Breast epithelium (tissue), 4 donors: ENCODE measurements around the gene KLHL5. TPM values are rescaled to one million over a fixed set of nuclear protein-coding genes. Genes with fewer than 3 reads are reported as not detected.

Experiments used
- DNase-seq, 2 donors: peaks; one replicate each; pipeline ENCODE4 v3.0.0-alpha.2; 2019; ENCODE audit warnings: low spot score in 2 of 2
- H3K27ac ChIP-seq, 2 donors: fragments of 200-600 bp; sonication (generic) in 1 of 2; one replicate each; pipeline ENCODE4 v1.5.1; 2016 to 2019; ENCODE audit warnings: mild to moderate bottlenecking in 1 of 2
- H3K27me3 ChIP-seq, 2 donors: fragments of 200-600 bp; sonication (generic) in 1 of 2; one replicate each; pipeline versions ENCODE4 v1.5.1 to v1.6.0; 2017 to 2019; ENCODE audit warnings: control low read depth in 1 of 2, mild to moderate bottlenecking in 1 of 2
- H3K36me3 ChIP-seq: fragments of 200-600 bp; one replicate; pipeline ENCODE4 v1.5.1; 2019
- H3K4me1 ChIP-seq, 2 donors: fragments of 200-600 bp; sonication (generic); one replicate each; pipeline ENCODE4 v1.5.1; 2016 to 2019; ENCODE audit warnings: control low read depth in 1 of 2
- H3K4me3 ChIP-seq, 3 donors: fragments of 200-600 bp; sonication (generic); 1 replicate in 2 of 3; 2 replicates in 1 of 3; pipeline ENCODE4 v1.5.1; 2016 to 2019; ENCODE audit warnings: mild to moderate bottlenecking in 3 of 3, moderate library complexity in 2 of 3
- H3K9me3 ChIP-seq, 2 donors: fragments of 200-600 bp; sonication (generic) in 1 of 2; one replicate each; pipeline ENCODE4 v1.5.1; 2016 to 2019; ENCODE audit warnings: control low read depth in 1 of 2
- POLR2A ChIP-seq: fragments of 450-650 bp; IDR thresholded peaks from one replicate; pipeline ENCODE4 v1.6.1; 2016; ENCODE audit warnings: antibody characterized with exemption, mild to moderate bottlenecking, moderate library complexity
- POLR2AphosphoS5 ChIP-seq, 3 donors: sonication (generic); formaldehyde crosslinking; IDR thresholded peaks; one replicate each; pipeline ENCODE4 v1.6.1; 2017; ENCODE audit warnings: antibody characterized with exemption in 3 of 3
- intact Hi-C: fragments of 100-400 bp; cut with DNase I; formaldehyde crosslinking; loops from one replicate; pipeline ENCODE4 v1.15.1; 2023; ENCODE audit warnings: low total_unique reads
- total RNA-seq, 3 donors: library from RNA; depleted of rRNA; stranded (reverse); fragments of >200 nt; gene quantifications; one replicate each; pipeline ENCODE4 v1.1.0, GENCODE V29; 2016
- TF ChIP-seq, protein P1 (sequence below), 3 donors: fragments of 450-650 bp; IDR thresholded peaks; one replicate each; pipeline ENCODE4 v1.5.1; 2016 to 2017; ENCODE audit warnings: antibody characterized with exemption in 3 of 3, mild to moderate bottlenecking in 3 of 3, moderate library complexity in 3 of 3

The KLHL5 gene
- total RNA-seq, 3 donors from 2014 or later: 23.0 to 54.9 (median 54.7) TPM

DNA sequence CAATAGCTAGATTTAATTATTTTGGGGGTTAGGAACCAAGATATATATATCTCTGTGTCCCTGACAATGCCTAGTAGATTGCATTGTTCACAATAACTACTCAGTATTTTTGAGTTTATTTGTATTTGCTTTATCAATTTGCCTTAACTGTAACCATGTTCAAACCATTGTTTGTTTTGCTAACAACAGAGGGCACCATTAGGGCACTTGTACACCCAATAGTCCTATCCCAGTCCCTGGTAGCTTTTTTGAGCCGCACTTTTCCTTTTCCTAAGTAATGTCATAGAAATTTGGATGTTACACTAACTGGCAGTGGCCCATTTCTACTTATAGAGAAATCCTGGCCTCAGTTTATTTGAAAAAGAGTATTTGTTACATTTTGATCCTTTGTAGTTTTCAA, 575 bp upstream of the KLHL5 start:
- Histone ChIP-seq H3K4me3 (no peak overlapping the region), H3K4me1 (no peaks in the 10 kb centered on the region), H3K27ac (no peak overlapping the region), H3K27me3 (no peaks in the 10 kb centered on the region), H3K9me3 (no peaks in the 10 kb centered on the region), H3K36me3 (no peaks in the 10 kb centered on the region)
- DNase-seq: no peak
- TF ChIP-seq POLR2A: no peak
- TF ChIP-seq POLR2AphosphoS5 (IDR thresholded peaks at IDR 0.05): no peak
- TF ChIP-seq, protein P1, sequence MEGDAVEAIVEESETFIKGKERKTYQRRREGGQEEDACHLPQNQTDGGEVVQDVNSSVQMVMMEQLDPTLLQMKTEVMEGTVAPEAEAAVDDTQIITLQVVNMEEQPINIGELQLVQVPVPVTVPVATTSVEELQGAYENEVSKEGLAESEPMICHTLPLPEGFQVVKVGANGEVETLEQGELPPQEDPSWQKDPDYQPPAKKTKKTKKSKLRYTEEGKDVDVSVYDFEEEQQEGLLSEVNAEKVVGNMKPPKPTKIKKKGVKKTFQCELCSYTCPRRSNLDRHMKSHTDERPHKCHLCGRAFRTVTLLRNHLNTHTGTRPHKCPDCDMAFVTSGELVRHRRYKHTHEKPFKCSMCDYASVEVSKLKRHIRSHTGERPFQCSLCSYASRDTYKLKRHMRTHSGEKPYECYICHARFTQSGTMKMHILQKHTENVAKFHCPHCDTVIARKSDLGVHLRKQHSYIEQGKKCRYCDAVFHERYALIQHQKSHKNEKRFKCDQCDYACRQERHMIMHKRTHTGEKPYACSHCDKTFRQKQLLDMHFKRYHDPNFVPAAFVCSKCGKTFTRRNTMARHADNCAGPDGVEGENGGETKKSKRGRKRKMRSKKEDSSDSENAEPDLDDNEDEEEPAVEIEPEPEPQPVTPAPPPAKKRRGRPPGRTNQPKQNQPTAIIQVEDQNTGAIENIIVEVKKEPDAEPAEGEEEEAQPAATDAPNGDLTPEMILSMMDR (IDR thresholded peaks at IDR 0.05): no peak
- intact Hi-C loops: no loop called here

DNA sequence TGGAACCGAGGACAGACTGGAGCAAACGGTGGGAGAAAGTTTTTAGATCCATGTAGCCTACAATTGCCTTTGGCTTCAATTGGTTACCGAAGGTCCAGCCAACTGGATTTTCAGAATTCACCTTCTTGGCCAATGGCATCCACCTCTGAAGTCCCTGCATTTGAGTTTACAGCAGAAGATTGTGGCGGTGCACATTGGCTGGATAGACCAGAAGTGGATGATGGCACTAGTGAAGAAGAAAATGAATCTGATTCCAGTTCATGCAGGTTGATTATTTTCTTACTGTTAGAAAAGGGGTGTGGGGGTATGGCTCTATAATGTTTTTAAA, 702 bp downstream of the KLHL5 start:
- H3K9me3 ChIP-seq: no peaks in the 10 kb centered on the region
- H3K27me3 ChIP-seq: no peaks in the 10 kb centered on the region
- DNase-seq: no peak
- TF ChIP-seq POLR2AphosphoS5 (IDR thresholded peaks at IDR 0.05): no peak
- TF ChIP-seq, protein P1 (IDR thresholded peaks at IDR 0.05): no peak
- TF ChIP-seq POLR2A: no peak
- no peaks in the 10 kb centered on the region for H3K36me3 ChIP-seq
- intact Hi-C loops: no loop called here
- no peaks in the 10 kb centered on the region for H3K4me1 ChIP-seq
- H3K27ac ChIP-seq: no peak overlapping the region
- no peak overlapping the region for H3K4me3 ChIP-seq

DNA sequence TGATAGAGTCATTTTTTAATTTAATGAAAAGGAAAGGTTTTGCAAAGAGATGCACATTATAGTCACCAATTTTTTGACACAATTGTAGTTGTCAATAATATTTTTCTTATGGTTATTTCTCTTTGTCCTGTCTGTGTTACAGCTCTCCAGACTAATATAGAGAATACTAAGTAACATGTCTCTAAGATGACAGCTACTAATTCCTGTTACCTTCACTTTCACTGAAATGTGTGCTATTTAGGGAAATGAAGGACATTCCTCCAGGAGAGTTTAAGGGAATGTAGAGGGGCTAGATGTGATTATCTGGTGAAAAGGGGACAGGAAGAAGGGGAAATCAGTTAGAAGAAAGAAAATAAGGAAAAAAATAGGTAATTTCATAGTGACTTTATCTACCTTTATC, 1.4 kb downstream of the KLHL5 start:
- DNase-seq: no peak
- no peak overlapping the region for H3K27ac ChIP-seq
- no peaks in the 10 kb centered on the region for H3K9me3 ChIP-seq
- H3K27me3 ChIP-seq: no peaks in the 10 kb centered on the region
- H3K36me3 ChIP-seq: no peaks in the 10 kb centered on the region
- intact Hi-C loops: no loop called here
- H3K4me3 ChIP-seq: no peak overlapping the region
- TF ChIP-seq, protein P1 (IDR thresholded peaks at IDR 0.05): no peak
- no peaks in the 10 kb centered on the region for H3K4me1 ChIP-seq

DNA sequence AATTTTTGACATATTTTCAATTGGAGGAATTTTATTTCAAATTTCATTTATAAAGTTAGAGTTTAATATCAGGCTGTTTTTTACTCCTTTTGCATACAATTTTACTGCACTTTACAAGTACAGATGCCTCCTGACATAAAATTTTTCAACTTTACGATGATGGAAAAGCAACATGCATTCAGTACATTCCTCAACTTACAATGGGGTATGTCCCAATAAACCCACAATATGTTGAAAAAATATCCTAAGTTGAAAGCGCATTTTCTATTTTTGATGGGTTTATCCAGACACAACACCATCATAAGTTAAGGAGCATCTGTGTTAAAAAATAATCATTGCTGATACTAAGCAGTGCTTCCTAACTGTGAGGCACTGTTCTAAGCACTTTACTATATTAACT, 4.3 kb downstream of the KLHL5 start:
- H3K4me3 ChIP-seq: no peak overlapping the region

DNA sequence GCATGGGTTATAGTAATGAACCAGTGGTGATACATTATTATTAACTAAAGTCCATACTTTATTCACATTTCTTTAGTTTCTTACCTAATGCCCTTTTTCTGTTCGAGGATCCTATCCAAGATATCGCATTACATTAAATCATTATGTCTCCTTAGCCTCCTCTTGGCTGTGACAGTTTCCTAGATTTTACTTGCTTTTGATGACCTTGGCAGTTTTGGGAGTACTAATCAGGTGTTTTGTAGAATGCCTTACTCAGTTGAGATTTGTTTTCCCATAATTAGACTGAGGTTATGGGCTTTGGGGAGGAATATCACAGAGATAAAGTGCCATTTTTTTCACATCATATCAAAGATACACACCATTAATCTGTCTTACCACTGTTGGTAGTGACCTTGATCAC, 5.0 kb downstream of the KLHL5 start:
- intact Hi-C loops: no loop called here
- Histone ChIP-seq H3K4me1 (no peaks in the 10 kb centered on the region), H3K4me3 (no peak overlapping the region), H3K36me3 (no peaks in the 10 kb centered on the region), H3K9me3 (no peaks in the 10 kb centered on the region), H3K27ac (no peak overlapping the region), H3K27me3 (no peaks in the 10 kb centered on the region)
- TF ChIP-seq POLR2A: no peak
- no peak for TF ChIP-seq POLR2AphosphoS5 (IDR thresholded peaks at IDR 0.05)
- no peak for DNase-seq

More for the DNA sequence above, 4.3 kb downstream of the KLHL5 start:
- no peaks in the 10 kb centered on the region for H3K36me3 ChIP-seq
- intact Hi-C loops: loop anchor here (1.0 kb wide), 1 partner anchor 17 kb away; no protein-coding TSS in a partner anchor
- no peak for DNase-seq
- no peaks in the 10 kb centered on the region for H3K9me3 ChIP-seq
- no peak overlapping the region for H3K27ac ChIP-seq
- no peaks in the 10 kb centered on the region for H3K4me1 ChIP-seq
- TF ChIP-seq POLR2AphosphoS5 (IDR thresholded peaks at IDR 0.05) (no peak), POLR2A (no peak)
- TF ChIP-seq, protein P1 (IDR thresholded peaks at IDR 0.05): no peak
- H3K27me3 ChIP-seq: no peaks in the 10 kb centered on the region

DNA sequence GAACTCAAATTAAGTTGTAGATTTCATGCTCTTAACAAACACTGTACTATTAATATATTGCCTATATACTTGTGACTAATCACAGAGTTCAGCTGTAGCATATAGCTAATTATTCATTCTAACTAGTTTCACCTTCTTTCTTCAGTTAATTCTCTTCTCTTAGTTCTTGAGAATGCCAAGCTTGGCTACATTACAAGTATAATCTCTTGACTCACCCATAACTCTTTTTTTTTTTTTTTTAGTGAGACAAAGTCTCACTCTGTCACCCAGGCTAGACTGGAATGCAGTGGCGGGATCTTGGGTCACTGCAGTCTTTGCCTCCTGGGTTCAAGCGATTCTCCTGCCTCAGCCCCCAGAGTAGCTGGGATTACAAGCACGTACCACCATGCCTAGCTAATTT, 5.4 kb downstream of the KLHL5 start:
- Histone ChIP-seq H3K4me1 (no peaks in the 10 kb centered on the region), H3K4me3 (no peak overlapping the region), H3K27ac (no peak overlapping the region), H3K36me3 (no peaks in the 10 kb centered on the region), H3K9me3 (no peaks in the 10 kb centered on the region), H3K27me3 (no peaks in the 10 kb centered on the region)
- no peak for DNase-seq
- intact Hi-C loops: no loop called here
- TF ChIP-seq, protein P1 (IDR thresholded peaks at IDR 0.05): no peak
- TF ChIP-seq POLR2AphosphoS5 (IDR thresholded peaks at IDR 0.05) (no peak), POLR2A (no peak)
